Activated T-cell treated with anti-CD3 and anti-CD28 coated beads, Interleukin-2, amount 50 U/mL, for 24 hours (primary cell): ENCODE data around the gene OTOP1.
"Not testable (repeated sequence)": the region's sequence is repeated elsewhere in the genome, so short reads cannot be mapped to it uniquely, and the experiment has no call there.

Source experiments
- DNase-seq: peaks from one replicate; pipeline ENCODE4 v3.0.0-alpha.2; 2020
- H3K27ac Mint-ChIP-seq: 2 replicates; pipeline ENCODE4 v1.8.0; 2020; ENCODE audit warnings: mild to moderate bottlenecking, mixed read lengths
- H3K27me3 Mint-ChIP-seq: 2 replicates; pipeline ENCODE4 v1.8.0; 2020; ENCODE audit warnings: mixed read lengths
- H3K36me3 Mint-ChIP-seq: 2 replicates; pipeline ENCODE4 v1.8.0; 2020; ENCODE audit warnings: low read depth, mixed read lengths
- H3K4me1 Mint-ChIP-seq: 2 replicates; pipeline ENCODE4 v1.8.0; 2020; ENCODE audit warnings: low read depth, mixed read lengths
- H3K4me3 Mint-ChIP-seq: 2 replicates; pipeline ENCODE4 v1.8.0; 2020; ENCODE audit warnings: mild to moderate bottlenecking, moderate library complexity, mixed read lengths
- H3K9me3 Mint-ChIP-seq: 2 replicates; pipeline ENCODE4 v1.8.0; 2020; ENCODE audit warnings: mixed read lengths

OTOP1 gene

DNA sequence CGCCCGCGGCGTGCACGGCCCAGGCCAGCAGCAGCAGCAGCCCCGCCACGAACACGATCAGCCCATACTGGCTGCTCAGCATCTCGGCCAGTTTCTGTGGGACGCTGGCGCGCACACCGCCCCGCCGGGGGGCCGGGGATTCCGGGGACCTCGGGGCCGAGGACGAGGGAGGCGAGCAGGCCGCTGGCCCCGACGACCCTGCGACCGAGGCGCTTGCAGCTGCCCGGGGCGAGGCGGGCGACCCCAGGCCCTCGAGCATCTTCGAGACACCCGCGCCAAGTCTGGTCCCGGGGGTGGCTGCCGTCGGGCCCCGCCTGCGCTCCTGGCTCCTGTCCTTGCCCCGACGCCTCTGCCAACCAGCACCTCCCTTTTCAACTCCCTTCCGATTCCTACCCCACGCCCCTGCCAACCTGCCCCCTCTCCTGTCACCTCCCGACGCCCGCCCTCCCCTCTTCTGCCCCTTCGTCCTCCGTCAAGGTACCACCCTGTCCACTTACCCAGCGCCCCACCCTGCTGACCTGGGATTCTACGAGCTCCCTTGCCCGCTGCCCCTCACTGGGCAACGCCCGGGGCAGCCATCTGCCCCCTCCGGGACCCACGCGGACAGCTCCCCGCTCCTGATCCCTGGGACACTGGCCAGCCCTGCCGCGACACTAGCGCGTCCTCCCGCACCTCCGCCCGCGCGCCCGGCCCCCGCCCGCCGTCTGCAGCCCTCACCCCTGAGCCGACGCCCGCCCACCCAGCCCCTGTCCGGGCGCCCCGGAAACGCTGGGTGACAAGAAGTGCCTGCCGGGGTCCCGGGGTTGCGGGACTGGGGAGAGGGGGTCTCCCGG, at the start of gene OTOP1:
OTOP1 (minus strand) TSS at position 324 of the 833 bp plus-strand sequence; CDS start at position 259, 65 bp downstream.
- no peak within 1 kb of the TSS for H3K27ac Mint-ChIP-seq
- H3K27me3 Mint-ChIP-seq: peaks cover 81% of the 10 kb centered on the region
- DNase-seq: no peak
- H3K4me3 Mint-ChIP-seq: no peak within 1 kb of the TSS
- H3K4me1 Mint-ChIP-seq: peaks cover 9% of the 10 kb centered on the region
- no peaks in the 10 kb centered on the region for H3K36me3 Mint-ChIP-seq
- no peaks in the 10 kb centered on the region for H3K9me3 Mint-ChIP-seq

- Mint-ChIP-seq H3K9me3 (no peaks in the 10 kb centered on the region), H3K27me3 (no peaks in the 10 kb centered on the region), H3K36me3 (peaks cover 99% of the 10 kb centered on the region), H3K27ac (peak overlapping the region; percentile 14), H3K4me1 (peaks cover 21% of the 10 kb centered on the region), H3K4me3 (no peak overlapping the region)
- no peak for DNase-seq
Observed at GRCh38 chr4:4274226-4274625, 47.5 kb upstream of the OTOP1 start.

DNA sequence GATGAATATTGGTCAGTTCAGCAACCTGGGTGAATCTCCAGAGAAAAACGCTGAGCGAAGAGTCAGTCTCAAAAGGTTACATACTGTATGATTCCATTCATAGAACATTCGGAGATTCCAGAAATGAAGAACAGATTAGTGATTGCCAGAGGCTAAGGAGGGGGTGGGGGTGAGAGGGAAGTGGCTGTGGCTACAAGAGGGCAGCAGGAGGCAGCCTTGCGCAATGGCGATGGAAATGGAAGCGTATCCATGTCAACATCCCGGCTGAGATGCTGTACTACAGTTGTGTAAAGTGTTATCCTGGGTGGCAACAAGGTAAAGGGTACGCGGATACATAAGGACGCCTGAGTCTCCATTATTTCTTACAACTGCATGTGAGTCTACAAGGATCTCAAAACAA, 45.2 kb upstream of the OTOP1 start:
- no peak for DNase-seq
- Mint-ChIP-seq H3K27ac (no peak overlapping the region), H3K4me3 (no peak overlapping the region), H3K36me3 (peaks cover 99% of the 10 kb centered on the region), H3K27me3 (no peaks in the 10 kb centered on the region), H3K4me1 (peaks cover 30% of the 10 kb centered on the region), H3K9me3 (no peaks in the 10 kb centered on the region)

- peak overlapping the region; percentile 31 for H3K4me3 Mint-ChIP-seq
- peaks cover 99% of the 10 kb centered on the region for H3K36me3 Mint-ChIP-seq
- no peak for DNase-seq
- peaks cover 30% of the 10 kb centered on the region for H3K4me1 Mint-ChIP-seq
- no peaks in the 10 kb centered on the region for H3K9me3 Mint-ChIP-seq
- no peaks in the 10 kb centered on the region for H3K27me3 Mint-ChIP-seq
- H3K27ac Mint-ChIP-seq: peak overlapping the region; percentile 76
Observed at GRCh38 chr4:4270529-4270928, 43.8 kb upstream of the OTOP1 start.

GRCh38 chr4:4269856-4270255, 43.1 kb upstream of the OTOP1 start:
- peaks cover 93% of the 10 kb centered on the region for H3K36me3 Mint-ChIP-seq
- H3K4me1 Mint-ChIP-seq: peaks cover 30% of the 10 kb centered on the region
- no peaks in the 10 kb centered on the region for H3K27me3 Mint-ChIP-seq
- H3K27ac Mint-ChIP-seq: peak overlapping the region; percentile 87
- H3K4me3 Mint-ChIP-seq: peak overlapping the region; percentile 27
- no peaks in the 10 kb centered on the region for H3K9me3 Mint-ChIP-seq
- no peak for DNase-seq

DNA sequence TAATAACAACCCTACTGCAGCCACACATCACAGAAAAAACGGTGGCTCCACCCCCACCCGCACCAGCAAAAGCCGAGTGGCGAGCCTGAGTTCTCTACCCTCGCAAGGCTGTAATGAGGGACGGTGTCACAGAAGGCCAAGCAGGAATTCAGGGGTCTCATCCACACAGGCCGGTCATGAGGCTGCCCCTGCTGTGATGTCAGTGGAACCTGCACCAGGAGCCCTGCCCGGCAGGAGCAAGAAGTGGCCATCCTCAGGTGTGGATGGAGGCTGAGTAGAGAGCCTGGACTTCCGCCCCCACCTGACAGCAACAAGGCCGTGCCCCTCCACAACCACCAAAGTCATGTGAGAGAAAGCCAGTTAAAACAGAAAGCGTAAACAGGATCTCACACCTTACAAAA, 42.6 kb upstream of the OTOP1 start:
- Mint-ChIP-seq H3K4me3 (peak overlapping the region; percentile 27), H3K27ac (peak overlapping the region; percentile 87), H3K9me3 (no peaks in the 10 kb centered on the region), H3K36me3 (peaks cover 87% of the 10 kb centered on the region), H3K4me1 (peaks cover 32% of the 10 kb centered on the region), H3K27me3 (no peaks in the 10 kb centered on the region)
- peak; percentile 35 for DNase-seq

DNA sequence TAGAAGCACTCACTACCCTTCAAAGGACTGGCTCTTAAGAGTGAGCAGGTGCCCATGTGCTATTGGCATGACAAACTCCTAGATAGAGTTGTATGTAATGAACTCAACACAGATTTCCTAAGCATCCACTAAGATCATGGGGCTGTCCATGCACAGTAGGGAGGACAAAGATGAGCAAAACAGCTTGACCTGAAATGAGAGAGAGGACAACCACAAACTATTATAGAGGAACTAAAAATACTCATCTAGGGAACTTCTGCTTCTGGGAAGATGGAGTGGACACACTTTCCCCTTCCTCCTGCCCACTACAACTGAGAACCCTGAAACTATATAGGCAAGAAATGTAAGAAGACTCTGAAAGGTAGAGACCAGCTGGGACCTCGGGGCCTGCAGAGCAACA, 42.0 kb upstream of the OTOP1 start:
- DNase-seq: no peak
- Mint-ChIP-seq H3K27ac (peak overlapping the region; percentile 87), H3K27me3 (no peaks in the 10 kb centered on the region), H3K4me3 (peak overlapping the region; percentile 6), H3K9me3 (no peaks in the 10 kb centered on the region), H3K36me3 (peaks cover 82% of the 10 kb centered on the region), H3K4me1 (peaks cover 32% of the 10 kb centered on the region)

- H3K27me3 Mint-ChIP-seq: no peaks in the 10 kb centered on the region
- no peaks in the 10 kb centered on the region for H3K9me3 Mint-ChIP-seq
- peaks cover 32% of the 10 kb centered on the region for H3K4me1 Mint-ChIP-seq
- peaks cover 74% of the 10 kb centered on the region for H3K36me3 Mint-ChIP-seq
- no peak for DNase-seq
- H3K27ac Mint-ChIP-seq: peak overlapping the region; percentile 87
- no peak overlapping the region for H3K4me3 Mint-ChIP-seq
Observed at GRCh38 chr4:4267981-4268380, 41.3 kb upstream of the OTOP1 start.

DNA sequence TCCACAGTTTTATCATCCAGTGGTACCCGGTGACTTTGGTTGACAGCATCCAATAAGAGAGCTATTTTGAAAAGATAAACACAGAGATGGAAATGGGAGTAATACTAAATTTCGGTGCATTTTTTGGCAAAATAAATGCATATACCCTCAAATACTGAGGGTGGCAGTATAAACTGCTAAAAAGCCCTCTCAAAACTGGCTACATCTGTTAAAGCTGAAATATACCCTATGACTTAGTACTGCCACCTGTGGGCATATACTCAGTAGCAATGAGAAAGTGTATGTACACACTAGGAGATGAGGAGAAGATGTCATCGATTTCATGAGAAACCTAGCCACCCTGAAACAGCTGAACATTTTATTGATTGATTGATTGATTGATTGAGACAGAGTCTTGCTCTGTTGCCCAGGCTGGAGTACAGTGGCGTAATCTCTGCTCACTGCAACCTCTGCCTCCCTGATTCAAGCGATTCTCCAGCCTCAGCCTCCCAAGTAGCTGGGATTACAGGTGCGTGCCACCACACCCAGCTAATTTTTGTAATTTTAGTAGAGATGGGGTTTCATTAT, 33.5 kb upstream of the OTOP1 start:
- no peaks in the 10 kb centered on the region for H3K9me3 Mint-ChIP-seq
- peaks cover 6% of the 10 kb centered on the region for H3K4me1 Mint-ChIP-seq
- H3K36me3 Mint-ChIP-seq: no peaks in the 10 kb centered on the region
- no peaks in the 10 kb centered on the region for H3K27me3 Mint-ChIP-seq
- H3K4me3 Mint-ChIP-seq: no peak overlapping the region
- no peak for DNase-seq
- H3K27ac Mint-ChIP-seq: no peak overlapping the region

GRCh38 chr4:4259484-4260100, 32.9 kb upstream of the OTOP1 start:
- no peaks in the 10 kb centered on the region for H3K27me3 Mint-ChIP-seq
- no peak overlapping the region for H3K27ac Mint-ChIP-seq
- H3K4me3 Mint-ChIP-seq: no peak overlapping the region
- no peaks in the 10 kb centered on the region for H3K9me3 Mint-ChIP-seq
- no peaks in the 10 kb centered on the region for H3K36me3 Mint-ChIP-seq
- H3K4me1 Mint-ChIP-seq: peaks cover 5% of the 10 kb centered on the region
- no peak for DNase-seq

DNA sequence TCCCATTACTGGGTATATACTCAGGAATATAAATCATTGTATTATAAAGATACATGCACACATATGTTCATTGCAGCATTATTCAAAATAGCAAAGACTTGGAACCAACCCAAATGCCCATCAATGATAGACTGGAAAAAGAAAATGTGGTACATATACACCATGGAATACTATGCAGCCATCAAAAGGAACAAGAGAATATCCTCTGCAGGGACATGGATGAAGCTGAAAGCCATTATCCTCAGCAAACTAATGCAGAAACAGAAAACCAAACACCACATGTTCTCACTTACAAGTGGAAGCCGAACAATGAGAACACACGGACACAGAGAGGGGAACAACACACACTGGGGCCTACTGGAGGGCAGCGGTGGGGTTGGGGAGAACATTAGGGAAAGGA, 31.0 kb upstream of the OTOP1 start:
- H3K36me3 Mint-ChIP-seq, H3K4me3 Mint-ChIP-seq, H3K27me3 Mint-ChIP-seq, H3K4me1 Mint-ChIP-seq, H3K27ac Mint-ChIP-seq, H3K9me3 Mint-ChIP-seq, DNase-seq: not testable (repeated sequence)

DNA sequence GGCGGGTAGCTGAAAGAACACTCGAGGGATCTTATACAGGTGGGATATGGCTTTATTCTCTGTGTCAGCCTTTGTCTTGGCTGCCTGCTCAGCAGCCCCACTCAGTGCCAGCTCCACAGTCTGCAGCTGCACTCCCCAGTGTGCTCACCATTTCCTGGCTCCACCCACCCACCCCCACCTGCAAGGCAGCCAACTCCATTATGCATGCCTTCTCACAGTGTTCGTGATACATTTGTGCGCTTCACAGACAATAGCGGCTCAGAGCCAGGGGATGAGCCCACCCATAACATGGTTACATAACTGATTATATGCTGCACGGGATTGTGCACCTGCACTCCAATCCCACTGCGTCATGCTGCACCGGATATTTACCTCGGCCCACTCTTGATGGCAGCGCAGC, 30.1 kb upstream of the OTOP1 start:
- Mint-ChIP-seq H3K27ac (no peak overlapping the region), H3K9me3 (no peaks in the 10 kb centered on the region), H3K27me3 (no peaks in the 10 kb centered on the region), H3K36me3 (no peaks in the 10 kb centered on the region), H3K4me1 (peaks cover 8% of the 10 kb centered on the region), H3K4me3 (no peak overlapping the region)
- DNase-seq: no peak

GRCh38 chr4:4254666-4255065, 27.9 kb upstream of the OTOP1 start:
- Mint-ChIP-seq H3K36me3 (no peaks in the 10 kb centered on the region), H3K27ac (no peak overlapping the region), H3K4me3 (no peak overlapping the region), H3K27me3 (no peaks in the 10 kb centered on the region), H3K4me1 (peaks cover 3% of the 10 kb centered on the region), H3K9me3 (no peaks in the 10 kb centered on the region)
- no peak for DNase-seq

DNA sequence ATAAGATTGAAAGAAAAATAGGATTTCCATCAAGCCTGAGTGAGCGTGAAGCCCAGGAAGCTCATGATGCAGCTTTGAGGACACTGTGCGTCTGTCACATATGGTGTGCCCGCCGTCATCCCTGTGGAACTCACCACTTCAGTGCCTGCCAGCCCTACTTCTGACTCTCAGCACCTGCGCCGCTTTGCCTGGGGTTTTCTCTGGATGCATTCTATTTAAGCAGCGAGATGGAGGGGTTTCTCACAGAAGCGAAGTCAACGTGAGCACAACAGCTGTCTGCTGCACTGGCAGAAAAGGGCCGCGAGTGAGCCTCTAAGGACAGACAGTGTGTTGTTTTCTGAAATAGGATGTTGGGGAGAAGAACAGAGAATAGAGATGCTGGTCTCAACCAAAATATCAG, 27.5 kb upstream of the OTOP1 start:
- no peak overlapping the region for H3K27ac Mint-ChIP-seq
- no peaks in the 10 kb centered on the region for H3K36me3 Mint-ChIP-seq
- DNase-seq: no peak
- H3K9me3 Mint-ChIP-seq: no peaks in the 10 kb centered on the region
- H3K4me1 Mint-ChIP-seq: peaks cover 5% of the 10 kb centered on the region
- H3K4me3 Mint-ChIP-seq: no peak overlapping the region
- no peaks in the 10 kb centered on the region for H3K27me3 Mint-ChIP-seq

GRCh38 chr4:4249866-4250265, 23.1 kb upstream of the OTOP1 start:
- peaks cover 28% of the 10 kb centered on the region for H3K4me1 Mint-ChIP-seq
- H3K36me3 Mint-ChIP-seq: peaks cover 29% of the 10 kb centered on the region
- H3K4me3 Mint-ChIP-seq: peak overlapping the region; percentile 35
- no peak for DNase-seq
- no peak overlapping the region for H3K27ac Mint-ChIP-seq
- H3K27me3 Mint-ChIP-seq: no peaks in the 10 kb centered on the region
- H3K9me3 Mint-ChIP-seq: no peaks in the 10 kb centered on the region
